K562 (cell line): ENCODE data around the gene PRICKLE2. TPM values are rescaled to one million over a fixed set of nuclear protein-coding genes. Genes with fewer than 3 reads are reported as not detected.

Experiments used
- ATAC-seq: fragments of 200-7000 bp; cut with Tn5 transposase; 3 replicates; pipeline ENCODE4 v1.9.1; 2020; ENCODE audit warnings: moderate library complexity
- BruUV-seq: library from RNA; stranded (reverse); fragments of 400-500 nt; replicated peaks from 2 replicates; lab custom pipeline; 2021; lab: Mats Ljungman, UMichigan
- CTCF ChIA-PET: fragments of 300-600 bp; formaldehyde crosslinking; extraction: SDS; loops from one replicate; lab custom pipeline; 2021; ENCODE audit warnings: low intra/inter-chr PET ratio; lab: Yijun Ruan, JAX
- POLR2A ChIA-PET: fragments of 300-600, 350-650 bp; sonication (Branson Sonifier 250); formaldehyde crosslinking; extraction: SDS; loops from one replicate; lab custom pipeline; 2021; ENCODE audit warnings: antibody characterized with exemption, inconsistent platforms; lab: Yijun Ruan, JAX
- DNase-seq, 4 experiments: peaks; one replicate each; pipeline versions ENCODE4 v3.0.0 to v3.0.0-alpha.2; 2011 to 2018; ENCODE audit warnings: low spot score in 3 of 4, mixed read lengths in 3 of 4; ENCODE audit errors: extremely low read depth in 1 of 4
- FAIRE-seq: peaks from 2 replicates; lab custom pipeline; 2011; peaks lifted over from hg19 to GRCh38; lab: Jason Lieb, UNC
- H2AFZ ChIP-seq: 2 replicates; pipeline ENCODE4 v1.6.0; 2011; ENCODE audit warnings: low read depth, low read length, control low read depth, inconsistent platforms
- H3K27ac ChIP-seq: fragments of 200-600 bp; 3 replicates; pipeline ENCODE4 v1.8.0; 2011; ENCODE audit warnings: low read depth, mild to moderate bottlenecking, control low read depth, inconsistent platforms, low read length, moderate library complexity, mixed read lengths; ENCODE audit errors: extremely low read depth
- H3K27me3 ChIP-seq, 2 experiments: fragments of 300-600 bp in 1 of 2; 2 replicates in 1 of 2; 3 replicates in 1 of 2; pipeline versions ENCODE4 v1.6.0 to v1.8.0; 2011; ENCODE audit warnings: inconsistent platforms in 2 of 2, low read length in 2 of 2, mild to moderate bottlenecking in 1 of 2, mixed read lengths in 1 of 2, moderate library complexity in 1 of 2; ENCODE audit not compliant: control insufficient read depth in 2 of 2, insufficient read depth in 2 of 2
- H3K36me3 ChIP-seq: fragments of 300-600 bp; 3 replicates; pipeline ENCODE4 v1.8.0; 2011; ENCODE audit warnings: mild to moderate bottlenecking, low read length, inconsistent platforms; ENCODE audit not compliant: control insufficient read depth, insufficient read depth
- H3K4me1 ChIP-seq, 2 experiments: fragments of 200-600 bp in 1 of 2; replicated peaks in 1 of 2; 2 replicates in 1 of 2; 3 replicates in 1 of 2; pipeline versions ENCODE4 v1.5.1 to v1.8.0; 2011; ENCODE audit warnings: inconsistent platforms in 2 of 2, low read length in 2 of 2, mild to moderate bottlenecking in 1 of 2, mixed read lengths in 1 of 2, moderate library complexity in 1 of 2; ENCODE audit not compliant: control insufficient read depth in 2 of 2, insufficient read depth in 2 of 2
- H3K4me2 ChIP-seq: 2 replicates; pipeline ENCODE4 v1.6.1; 2011; ENCODE audit warnings: low read length, control low read depth, inconsistent platforms, mixed read lengths; ENCODE audit not compliant: insufficient read depth
- H3K4me3 ChIP-seq: fragments of 200-600 bp; sonication (generic), shearing (Covaris generic); 2 replicates; pipeline ENCODE4 v1.5.1; 2016; ENCODE audit warnings: control low read depth, inconsistent platforms
- H3K79me2 ChIP-seq: fragments of 200-600 bp; 3 replicates; pipeline ENCODE4 v1.8.0; 2011; ENCODE audit warnings: low read length, inconsistent platforms; ENCODE audit not compliant: control insufficient read depth, insufficient read depth
- H3K9ac ChIP-seq, 2 experiments: 2 replicates each; pipeline versions ENCODE4 v1.6.0 to v1.6.1; 2011; ENCODE audit warnings: low read depth in 2 of 2, low read length in 2 of 2, control low read depth in 1 of 2, inconsistent platforms in 1 of 2, mild to moderate bottlenecking in 1 of 2, mixed read lengths in 1 of 2; ENCODE audit not compliant: insufficient read depth in 1 of 2
- H3K9me1 ChIP-seq: one replicate; pipeline ENCODE4 v1.6.0; 2011; ENCODE audit warnings: inconsistent platforms, mild to moderate bottlenecking, low read length, moderate library complexity; ENCODE audit not compliant: control insufficient read depth, insufficient read depth
- H3K9me3 ChIP-seq: replicated peaks from 2 replicates; pipeline ENCODE4 v1.5.1; 2011; ENCODE audit warnings: low read depth, low read length, inconsistent platforms; ENCODE audit not compliant: control insufficient read depth, insufficient read depth
- H4K20me1 ChIP-seq: replicated peaks from 2 replicates; pipeline ENCODE4 v1.6.1; 2011; ENCODE audit warnings: low read length, inconsistent platforms, mixed read lengths; ENCODE audit not compliant: control insufficient read depth, insufficient read depth
- CHCHD3 ChIP-seq: fragments of 250-450 bp; sonication (Bioruptor Pico); IDR thresholded peaks from 2 replicates; pipeline ENCODE4 v2.1.2; 2022; ENCODE audit warnings: mild to moderate bottlenecking
- DPF2 ChIP-seq: fragments of 450-650 bp; IDR thresholded peaks from 2 replicates; pipeline ENCODE4 v1.6.1; 2016
- ETS1 ChIP-seq: conservative IDR thresholded peaks from 2 replicates; pipeline ENCODE4 v1.6.1; 2011; ENCODE audit warnings: low read depth, mild to moderate bottlenecking, low read length; ENCODE audit not compliant: control insufficient read depth
- KHSRP ChIP-seq: fragments of 450-650 bp; IDR thresholded peaks from 2 replicates; pipeline ENCODE4 v1.6.1; 2017
- MAFK ChIP-seq: IDR thresholded peaks from 2 replicates; pipeline ENCODE4 v1.6.1; 2011; ENCODE audit warnings: low read length, improper control_type of control experiment
- MAZ ChIP-seq, 2 experiments: fragments of 450-650 bp in 1 of 2; sonication (generic) in 1 of 2; formaldehyde crosslinking; IDR thresholded peaks in 1 of 2; conservative IDR thresholded peaks in 1 of 2; 2 replicates each; pipeline versions ENCODE4 v1.4.0 to v1.5.0; 2020; ENCODE audit warnings: mild to moderate bottlenecking in 1 of 2, missing genetic modification reagents in 1 of 2
- NCOA1 ChIP-seq: fragments of 450-650 bp; IDR thresholded peaks from 2 replicates; pipeline ENCODE4 v1.6.1; 2016; ENCODE audit warnings: low read depth
- SIN3B ChIP-seq: fragments of 450-650 bp; IDR thresholded peaks from 2 replicates; pipeline ENCODE4 v1.6.1; 2017; ENCODE audit warnings: low read depth, mild to moderate bottlenecking, moderate library complexity
- SRSF3 ChIP-seq: fragments of 200-400 bp; formaldehyde crosslinking; IDR thresholded peaks from 2 replicates; pipeline ENCODE4 v1.6.1; 2016; ENCODE audit warnings: mild to moderate bottlenecking, low read length, moderate library complexity; ENCODE audit not compliant: insufficient read depth
- THRA ChIP-seq: fragments of 450-650 bp; IDR thresholded peaks from 2 replicates; pipeline ENCODE4 v1.6.1; 2017; ENCODE audit warnings: mild to moderate bottlenecking, moderate library complexity
- YY1 ChIP-seq, 3 experiments: IDR thresholded peaks; 2 replicates each; pipeline ENCODE4 v1.6.1; 2011; ENCODE audit warnings: low read length in 2 of 3, mild to moderate bottlenecking in 2 of 3, moderate library complexity in 2 of 3, borderline replicate concordance in 1 of 3, control low read depth in 1 of 3, low read depth in 1 of 3; ENCODE audit not compliant: insufficient read depth in 3 of 3, insufficient replicate concordance in 2 of 3, control insufficient read depth in 1 of 3, insufficient read length in 1 of 3; ENCODE audit errors: extremely low read depth in 1 of 3
- ZBTB9 ChIP-seq: fragments of 450-650 bp; formaldehyde crosslinking; IDR thresholded peaks from 2 replicates; pipeline ENCODE4 v1.4.0; 2020; ENCODE audit warnings: mild to moderate bottlenecking, moderate library complexity
- WGBS: fragments of 100-300 bp; shearing (Covaris generic); methylation state at CpG from one replicate; pipeline ENCODE4 v1.1.6; 2016; ENCODE audit warnings: low coverage, mixed read lengths; ENCODE audit not compliant: insufficient coverage; ENCODE audit errors: missing lambda C conversion rate; 5-methylcytosine and 5-hydroxymethylcytosine counted together
- in situ Hi-C: fragments of 300-500 bp; cut with MboI; formaldehyde crosslinking; loops from 4 replicates; pipeline ENCODE4 v1.15.0; 2018; ENCODE audit warnings: inconsistent platforms, mixed read lengths
- intact Hi-C: fragments of 100-400 bp; cut with micrococcal nuclease; formaldehyde crosslinking; loops from 2 replicates; pipeline ENCODE4 v1.14.2; 2022
- polyA plus RNA-seq, 8 experiments: library from polyadenylated mRNA; depleted of rRNA in 4 of 8; stranded (reverse) in 5 of 8; unstranded in 3 of 8; fragments of >200 nt; fragmentation: Nextera tagmentation in 2 of 8; fragmentation: Illumina TruSeq in 1 of 8; extraction: Ambion mirVana in 2 of 8; extraction: Trizol in 1 of 8; gene quantifications; 2 replicates each; pipeline versions ENCODE4 v1.2.1 to v1.2.3, GENCODE V29; 2011 to 2014; ENCODE audit warnings: inconsistent platforms in 1 of 8, missing spikeins in 1 of 8
- total RNA-seq, 7 experiments: library from RNA; depleted of rRNA in 6 of 7; stranded (reverse); fragments of >200 nt in 6 of 7; fragmentation: Illumina TruSeq in 2 of 7; extraction: Trizol in 2 of 7; gene quantifications; 2 replicates each; pipeline versions ENCODE4 v1.2.1 to v1.2.3, GENCODE V29; 2011 to 2021; ENCODE audit warnings: low replicate concordance in 1 of 7

The PRICKLE2 gene
- total and polyA plus RNA-seq, 9 of the 15 experiments (the other 6 are each of a cell fraction or from before 2014, with no cell fraction given), result 0.07 to 0.09 TPM; not detected in 7

GRCh38 chr3:64147211-64147610, 78.1 kb downstream of the PRICKLE2 start:
- H3K27me3 ChIP-seq, result peaks cover 0 to 9% of the 10 kb centered on the region in 2 experiments; a peak in 2 of 5 replicates
- ChIA-PET CTCF (no interaction called here), POLR2A (no interaction called here)
- WGBS, result 0% methylated on average over 6 of the region's 13 CpGs
- no peak overlapping the region; a peak in 1 of 4 replicates for H3K9ac ChIP-seq
- in situ Hi-C loops (no loop called here), intact Hi-C loops (no loop called here)
- no peak for FAIRE-seq
- no TSS peak for BruUV-seq
- H3K36me3 ChIP-seq, result no peaks in the 10 kb centered on the region
- H3K4me1 ChIP-seq, result no peaks in the 10 kb centered on the region
- H3K79me2 ChIP-seq, result no peaks in the 10 kb centered on the region
- no peak for TF ChIP-seq YY1 (IDR thresholded peaks at IDR 0.05; ENCODE audit: borderline replicate concordance in 1 of 3, control insufficient read depth in 1 of 3, extremely low read depth in 1 of 3, insufficient read depth in 3 of 3, insufficient read length in 1 of 3, insufficient replicate concordance in 2 of 3, low read depth in 1 of 3, low read length in 2 of 3)
- no peak for TF ChIP-seq CHCHD3 (CRISPR knock-in tag)
- no peak for TF ChIP-seq ETS1
- no peak for TF ChIP-seq SIN3B
- TF ChIP-seq MAZ (CRISPR knock-in tag; conservative IDR thresholded peaks at IDR 0.05 in 1 of 2, IDR thresholded peaks at IDR 0.05 in 1 of 2), result no peak
- no peak for TF ChIP-seq MAFK
- no peak for TF ChIP-seq THRA
- TF ChIP-seq SRSF3, result no peak
- no peak for TF ChIP-seq NCOA1
- no peak for TF ChIP-seq ZBTB9 (CRISPR knock-in tag)
- TF ChIP-seq DPF2, result no peak
- TF ChIP-seq KHSRP, result no peak
- no peak overlapping the region for H3K4me3 ChIP-seq
- H3K4me2 ChIP-seq, result no peak overlapping the region
- DNase-seq, result no peak
- no peaks in the 10 kb centered on the region for H3K9me1 ChIP-seq
- no peak overlapping the region for H3K27ac ChIP-seq
- no peaks in the 10 kb centered on the region for H4K20me1 ChIP-seq
- no peaks in the 10 kb centered on the region for H3K9me3 ChIP-seq
- no peak for ATAC-seq
- H2AFZ ChIP-seq, result no peak overlapping the region
